ENCODE data around the gene HERPUD2. TPM values are rescaled to one million over a fixed set of nuclear protein-coding genes. Genes with fewer than 3 reads are reported as not detected.

The HERPUD2 gene
- total RNA-seq, 1 donor from 2014 or later, result 19.8 TPM

- Histone ChIP-seq H3K27ac (ENCODE audit: low read depth, low read length) (no peak overlapping the region), H3K9ac (ENCODE audit: low read depth in 1 of 3, low read length in 3 of 3) (no peak overlapping the region), H3K36me3 (ENCODE audit: control insufficient read depth in 3 of 3, insufficient read depth in 3 of 3, low read length in 3 of 3) (peaks cover 7 to 36% (median 26%) of the 10 kb centered on the region in 3 donors), H3K9me3 (ENCODE audit: control insufficient read depth in 3 of 3, low read length in 3 of 3) (no peaks in the 10 kb centered on the region), H3K4me1 (ENCODE audit: control insufficient read depth in 3 of 3, insufficient read depth in 3 of 3, low read length in 3 of 3) (no peaks in the 10 kb centered on the region), H3K4me3 (ENCODE audit: low read length in 3 of 3) (no peak overlapping the region), H3K27me3 (ENCODE audit: control insufficient read depth in 3 of 3, insufficient read depth in 3 of 3, low read length in 3 of 3) (no peaks in the 10 kb centered on the region)
These were observed 64.6 kb downstream of the HERPUD2 start for GRCh38 chr7:35630024-35630972.

GRCh38 chr7:35624299-35625186 lies 70.4 kb downstream of the HERPUD2 start:
- H3K27me3 ChIP-seq (ENCODE audit: control insufficient read depth in 3 of 3, insufficient read depth in 3 of 3, low read length in 3 of 3), result no peaks in the 10 kb centered on the region
- H3K9me3 ChIP-seq (ENCODE audit: control insufficient read depth in 3 of 3, low read length in 3 of 3), result no peaks in the 10 kb centered on the region
- peaks cover 0 to 3% (median 0%) of the 10 kb centered on the region in 3 donors for H3K4me1 ChIP-seq (ENCODE audit: control insufficient read depth in 3 of 3, insufficient read depth in 3 of 3, low read length in 3 of 3)
- H3K36me3 ChIP-seq (ENCODE audit: control insufficient read depth in 3 of 3, insufficient read depth in 3 of 3, low read length in 3 of 3), result peaks cover 2 to 12% (median 5%) of the 10 kb centered on the region in 3 donors
- H3K4me3 ChIP-seq (ENCODE audit: low read length in 3 of 3), result no peak overlapping the region
- no peak overlapping the region for H3K27ac ChIP-seq (ENCODE audit: low read depth, low read length)
- H3K9ac ChIP-seq (ENCODE audit: low read depth in 1 of 3, low read length in 3 of 3), result no peak overlapping the region

- H3K27me3 ChIP-seq (ENCODE audit: control insufficient read depth in 3 of 3, insufficient read depth in 3 of 3, low read length in 3 of 3), result no peaks in the 10 kb centered on the region
- no peaks in the 10 kb centered on the region for H3K9me3 ChIP-seq (ENCODE audit: control insufficient read depth in 3 of 3, low read length in 3 of 3)
- H3K36me3 ChIP-seq (ENCODE audit: control insufficient read depth in 3 of 3, insufficient read depth in 3 of 3, low read length in 3 of 3), result peaks cover 0 to 4% (median 2%) of the 10 kb centered on the region in 3 donors
- no peak overlapping the region for H3K27ac ChIP-seq (ENCODE audit: low read depth, low read length)
- peaks cover 0 to 3% (median 0%) of the 10 kb centered on the region in 3 donors for H3K4me1 ChIP-seq (ENCODE audit: control insufficient read depth in 3 of 3, insufficient read depth in 3 of 3, low read length in 3 of 3)
- no peak overlapping the region for H3K9ac ChIP-seq (ENCODE audit: low read depth in 1 of 3, low read length in 3 of 3)
- H3K4me3 ChIP-seq (ENCODE audit: low read length in 3 of 3), result no peak overlapping the region
These were observed 71.6 kb downstream of the HERPUD2 start for GRCh38 chr7:35623381-35623780.

GRCh38 chr7:35619863-35620262 lies 75.1 kb downstream of the HERPUD2 start:
- peaks cover 0 to 6% (median 3%) of the 10 kb centered on the region in 3 donors for H3K4me1 ChIP-seq (ENCODE audit: control insufficient read depth in 3 of 3, insufficient read depth in 3 of 3, low read length in 3 of 3)
- H3K36me3 ChIP-seq (ENCODE audit: control insufficient read depth in 3 of 3, insufficient read depth in 3 of 3, low read length in 3 of 3), result no peaks in the 10 kb centered on the region
- H3K27ac ChIP-seq (ENCODE audit: low read depth, low read length), result no peak overlapping the region
- no peak overlapping the region for H3K4me3 ChIP-seq (ENCODE audit: low read length in 3 of 3)
- no peaks in the 10 kb centered on the region for H3K9me3 ChIP-seq (ENCODE audit: control insufficient read depth in 3 of 3, low read length in 3 of 3)
- H3K9ac ChIP-seq (ENCODE audit: low read depth in 1 of 3, low read length in 3 of 3), result no peak overlapping the region
- no peaks in the 10 kb centered on the region for H3K27me3 ChIP-seq (ENCODE audit: control insufficient read depth in 3 of 3, insufficient read depth in 3 of 3, low read length in 3 of 3)

GRCh38 chr7:35617041-35617440 lies 77.9 kb downstream of the HERPUD2 start:
- Histone ChIP-seq H3K36me3 (ENCODE audit: control insufficient read depth in 3 of 3, insufficient read depth in 3 of 3, low read length in 3 of 3) (no peaks in the 10 kb centered on the region), H3K9ac (ENCODE audit: low read depth in 1 of 3, low read length in 3 of 3) (no peak overlapping the region), H3K9me3 (ENCODE audit: control insufficient read depth in 3 of 3, low read length in 3 of 3) (no peaks in the 10 kb centered on the region), H3K4me1 (ENCODE audit: control insufficient read depth in 3 of 3, insufficient read depth in 3 of 3, low read length in 3 of 3) (peaks cover 0 to 6% (median 0%) of the 10 kb centered on the region in 3 donors), H3K4me3 (ENCODE audit: low read length in 3 of 3) (no peak overlapping the region), H3K27me3 (ENCODE audit: control insufficient read depth in 3 of 3, insufficient read depth in 3 of 3, low read length in 3 of 3) (no peaks in the 10 kb centered on the region), H3K27ac (ENCODE audit: low read depth, low read length) (no peak overlapping the region)

GRCh38 chr7:35613150-35613549 lies 81.8 kb downstream of the HERPUD2 start:
- H3K27me3 ChIP-seq (ENCODE audit: control insufficient read depth in 3 of 3, insufficient read depth in 3 of 3, low read length in 3 of 3), result no peaks in the 10 kb centered on the region
- H3K9ac ChIP-seq (ENCODE audit: low read depth in 1 of 3, low read length in 3 of 3), result no peak overlapping the region
- no peaks in the 10 kb centered on the region for H3K36me3 ChIP-seq (ENCODE audit: control insufficient read depth in 3 of 3, insufficient read depth in 3 of 3, low read length in 3 of 3)
- no peak overlapping the region for H3K27ac ChIP-seq (ENCODE audit: low read depth, low read length)
- no peak overlapping the region for H3K4me3 ChIP-seq (ENCODE audit: low read length in 3 of 3)
- peaks cover 0 to 6% (median 0%) of the 10 kb centered on the region in 3 donors for H3K4me1 ChIP-seq (ENCODE audit: control insufficient read depth in 3 of 3, insufficient read depth in 3 of 3, low read length in 3 of 3)
- H3K9me3 ChIP-seq (ENCODE audit: control insufficient read depth in 3 of 3, low read length in 3 of 3), result no peaks in the 10 kb centered on the region

- no peaks in the 10 kb centered on the region for H3K27me3 ChIP-seq (ENCODE audit: control insufficient read depth in 3 of 3, insufficient read depth in 3 of 3, low read length in 3 of 3)
- H3K9ac ChIP-seq (ENCODE audit: low read depth in 1 of 3, low read length in 3 of 3), result no peak overlapping the region
- no peaks in the 10 kb centered on the region for H3K36me3 ChIP-seq (ENCODE audit: control insufficient read depth in 3 of 3, insufficient read depth in 3 of 3, low read length in 3 of 3)
- H3K4me3 ChIP-seq (ENCODE audit: low read length in 3 of 3), result no peak overlapping the region
- H3K4me1 ChIP-seq (ENCODE audit: control insufficient read depth in 3 of 3, insufficient read depth in 3 of 3, low read length in 3 of 3), result no peaks in the 10 kb centered on the region
- no peak overlapping the region for H3K27ac ChIP-seq (ENCODE audit: low read depth, low read length)
- no peaks in the 10 kb centered on the region for H3K9me3 ChIP-seq (ENCODE audit: control insufficient read depth in 3 of 3, low read length in 3 of 3)
These were observed 89.2 kb downstream of the HERPUD2 start for GRCh38 chr7:35605760-35606159.

- no peaks in the 10 kb centered on the region for H3K27me3 ChIP-seq (ENCODE audit: control insufficient read depth in 3 of 3, insufficient read depth in 3 of 3, low read length in 3 of 3)
- no peak overlapping the region for H3K9ac ChIP-seq (ENCODE audit: low read depth in 1 of 3, low read length in 3 of 3)
- no peak overlapping the region for H3K4me3 ChIP-seq (ENCODE audit: low read length in 3 of 3)
- H3K27ac ChIP-seq (ENCODE audit: low read depth, low read length), result no peak overlapping the region
- H3K9me3 ChIP-seq (ENCODE audit: control insufficient read depth in 3 of 3, low read length in 3 of 3), result no peaks in the 10 kb centered on the region
- no peaks in the 10 kb centered on the region for H3K4me1 ChIP-seq (ENCODE audit: control insufficient read depth in 3 of 3, insufficient read depth in 3 of 3, low read length in 3 of 3)
- no peaks in the 10 kb centered on the region for H3K36me3 ChIP-seq (ENCODE audit: control insufficient read depth in 3 of 3, insufficient read depth in 3 of 3, low read length in 3 of 3)
These were observed 90.3 kb downstream of the HERPUD2 start for GRCh38 chr7:35604595-35604994.

- Histone ChIP-seq H3K9ac (ENCODE audit: low read depth in 1 of 3, low read length in 3 of 3) (no peak overlapping the region), H3K9me3 (ENCODE audit: control insufficient read depth in 3 of 3, low read length in 3 of 3) (no peaks in the 10 kb centered on the region), H3K27me3 (ENCODE audit: control insufficient read depth in 3 of 3, insufficient read depth in 3 of 3, low read length in 3 of 3) (no peaks in the 10 kb centered on the region), H3K36me3 (ENCODE audit: control insufficient read depth in 3 of 3, insufficient read depth in 3 of 3, low read length in 3 of 3) (no peaks in the 10 kb centered on the region), H3K4me1 (ENCODE audit: control insufficient read depth in 3 of 3, insufficient read depth in 3 of 3, low read length in 3 of 3) (peaks cover 0 to 4% (median 0%) of the 10 kb centered on the region in 3 donors), H3K4me3 (ENCODE audit: low read length in 3 of 3) (no peak overlapping the region), H3K27ac (ENCODE audit: low read depth, low read length) (no peak overlapping the region)
These were observed 95.3 kb downstream of the HERPUD2 start for GRCh38 chr7:35599645-35600044.
